ENCODE results near the gene SKAP2. TPM values are rescaled to one million over a fixed set of nuclear protein-coding genes. Genes with fewer than 3 reads are reported as not detected.

Gene SKAP2
- polyA plus RNA-seq, 2 of the 4 experiments (the other 2 are of a cell fraction) = 18.7 to 23.0 TPM

GRCh38 chr7:26696161-26696560 is 168.2 kb downstream of the SKAP2 start:
- H3K27ac ChIP-seq = no peak overlapping the region
- DNase-seq (ENCODE audit: low read depth in 1 of 2, low spot score in 1 of 2) (no peak), ATAC-seq (no peak), FAIRE-seq (no peak)
- peaks cover 32% of the 10 kb centered on the region for H3K4me1 ChIP-seq
- no peak overlapping the region for H3K4me3 ChIP-seq
- H3K9me3 ChIP-seq = no peaks in the 10 kb centered on the region
- no peak for TF ChIP-seq JUNB (IDR thresholded peaks at IDR 0.05)
- no peak for TF ChIP-seq BCL3 (IDR thresholded peaks at IDR 0.05)
- TF ChIP-seq PBX3 (IDR thresholded peaks at IDR 0.05) = no peak
- TF ChIP-seq PHF8 (IDR thresholded peaks at IDR 0.05; ENCODE audit: borderline replicate concordance, low read depth) = no peak
- no peak for TF ChIP-seq E2F6 (IDR thresholded peaks at IDR 0.05; ENCODE audit: borderline replicate concordance, low read depth)
- no peak for TF ChIP-seq CEBPB (IDR thresholded peaks at IDR 0.05)
- TF ChIP-seq CTCF (IDR thresholded peaks at IDR 0.05) = no peak
- no peak overlapping the region for H3K4me2 ChIP-seq
- ChIA-PET CTCF (interaction anchor here (1.5 kb wide), 1 partner anchor 10 kb away, joined by 7 read pairs; no protein-coding TSS in a partner anchor), POLR2A (no interaction called here)

GRCh38 chr7:26694713-26695112 is 169.7 kb downstream of the SKAP2 start:
- DNase-seq (ENCODE audit: low read depth in 1 of 2, low spot score in 1 of 2) (no peak), ATAC-seq (no peak), FAIRE-seq (no peak)
- POLR2A ChIA-PET = no interaction called here
- Histone ChIP-seq H3K4me1 (peaks cover 25% of the 10 kb centered on the region), H3K9me3 (no peaks in the 10 kb centered on the region), H3K27ac (no peak overlapping the region), H3K4me3 (no peak overlapping the region), H3K4me2 (no peak overlapping the region)
- WGBS (ENCODE audit: missing lambda C conversion rate) = 90% methylated on average over 3 of the region's 3 CpGs
- TF ChIP-seq ESRRA (IDR thresholded peaks at IDR 0.05; ENCODE audit: borderline replicate concordance, low read length) = no peak
- TF ChIP-seq EHF (CRISPR knock-in tag; IDR thresholded peaks at IDR 0.05) = no peak
- peak; percentile 73 for TF ChIP-seq MAFK (IDR thresholded peaks at IDR 0.05; ENCODE audit: partially characterized antibody)
- CTCF ChIA-PET = interaction anchor here (0.7 to 1.7 kb wide), 6 partner anchors 8 to 436 kb away, joined by 3 to 7 read pairs (median 4); no protein-coding TSS in a partner anchor

GRCh38 chr7:26694141-26694540 is 170.2 kb downstream of the SKAP2 start:
- Histone ChIP-seq H3K4me3 (no peak overlapping the region), H3K4me2 (no peak overlapping the region), H3K9me3 (no peaks in the 10 kb centered on the region), H3K4me1 (peaks cover 25% of the 10 kb centered on the region), H3K27ac (no peak overlapping the region)
- TF ChIP-seq ATOH8 (CRISPR knock-in tag; IDR thresholded peaks at IDR 0.05; ENCODE audit: low read depth) (no peak), PHF8 (IDR thresholded peaks at IDR 0.05; ENCODE audit: borderline replicate concordance, low read depth) (no peak), MYC (IDR thresholded peaks at IDR 0.05; ENCODE audit: borderline replicate concordance, low read length) (no peak), EHMT2 (IDR thresholded peaks at IDR 0.05; ENCODE audit: low read depth) (no peak), MAX (IDR thresholded peaks at IDR 0.05) (no peak), ESRRA (IDR thresholded peaks at IDR 0.05; ENCODE audit: borderline replicate concordance, low read length) (no peak), RARB (CRISPR knock-in tag; IDR thresholded peaks at IDR 0.05) (no peak), E2F6 (IDR thresholded peaks at IDR 0.05; ENCODE audit: borderline replicate concordance, low read depth) (no peak), CBX8 (IDR thresholded peaks at IDR 0.05) (no peak), JUN (IDR thresholded peaks at IDR 0.05) (no peak), REST (IDR thresholded peaks at IDR 0.05) (no peak), POLR2AphosphoS2 (conservative IDR thresholded peaks at IDR 0.05; ENCODE audit: low read length) (no peak), POLR2A (IDR thresholded peaks at IDR 0.05; ENCODE audit: low read length) (no peak), CEBPB (IDR thresholded peaks at IDR 0.05) (no peak), FOXS1 (CRISPR knock-in tag; IDR thresholded peaks at IDR 0.05) (no peak), KDM5A (IDR thresholded peaks at IDR 0.05) (no peak), HEYL (CRISPR knock-in tag; IDR thresholded peaks at IDR 0.05) (no peak), RNF2 (IDR thresholded peaks at IDR 0.05; ENCODE audit: borderline replicate concordance, low read depth) (no peak)
- no peak for FAIRE-seq
- no peak for ATAC-seq
- CTCF ChIA-PET = interaction anchor here (0.6 to 2.4 kb wide), 7 partner anchors 12 to 485 kb away, joined by 3 to 7 read pairs (median 6); no protein-coding TSS in a partner anchor
- DNase-seq (ENCODE audit: low read depth in 1 of 2, low spot score in 1 of 2) = no peak
- POLR2A ChIA-PET = no interaction called here

All from A549 (cell line).